ENCODE data around the gene TRIP10. TPM values are rescaled to one million over a fixed set of nuclear protein-coding genes. Genes with fewer than 3 reads are reported as not detected.

Gene TRIP10
- polyA plus RNA-seq, 1 donor from 2014 or later = 0.76 TPM

DNA sequence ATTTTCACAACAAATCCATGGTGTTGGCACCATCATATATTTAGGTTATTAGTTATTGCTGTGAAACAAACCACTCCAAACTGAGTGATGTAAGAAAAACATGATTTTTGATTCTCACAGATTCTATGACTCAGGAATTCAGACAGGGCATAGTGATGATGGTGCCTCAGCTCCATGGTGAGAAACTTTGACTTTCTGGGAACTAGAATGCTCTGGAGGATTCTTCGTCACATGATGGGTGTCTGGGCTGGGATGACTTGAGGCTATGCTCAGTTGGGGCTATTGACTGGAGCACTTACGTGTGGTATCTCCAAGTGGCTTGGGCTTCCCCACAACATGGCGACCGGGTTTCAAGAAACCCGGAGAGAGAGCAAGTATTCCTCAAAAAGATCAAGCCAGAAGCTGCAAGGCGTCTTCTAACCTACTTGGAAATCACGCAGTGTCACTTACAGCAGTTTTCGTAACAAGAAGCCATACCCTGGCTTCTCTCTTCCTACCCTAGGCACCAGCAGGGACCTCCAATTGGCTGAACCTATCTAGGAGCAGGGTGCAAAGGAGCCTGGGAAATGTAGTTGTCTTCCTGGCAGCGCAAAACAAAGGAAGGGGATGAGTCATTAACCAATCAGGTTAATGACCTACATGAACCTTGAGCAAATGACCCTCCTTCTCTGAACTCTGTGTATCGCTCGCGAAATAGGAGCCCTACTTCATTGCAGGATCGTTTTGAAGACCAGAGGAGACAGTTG lies 55.4 kb downstream of the TRIP10 start:
- Histone ChIP-seq H3K27ac (ENCODE audit: low read length) (no peak overlapping the region), H3K4me2 (ENCODE audit: low read length) (no peak overlapping the region), H3F3A (ENCODE audit: insufficient read depth, low read length, poor library complexity, severe bottlenecking) (no peaks in the 10 kb centered on the region), H3K27me3 (ENCODE audit: insufficient read depth, low read depth, low read length) (no peaks in the 10 kb centered on the region), H2AFZ (ENCODE audit: low read depth, low read length) (no peak overlapping the region), H3K9me2 (ENCODE audit: insufficient read depth, low read length) (no peaks in the 10 kb centered on the region), H3K9ac (ENCODE audit: low read length) (no peak overlapping the region), H4K20me1 (ENCODE audit: insufficient read depth) (no peaks in the 10 kb centered on the region), H3K36me3 (ENCODE audit: insufficient read depth, low read length) (no peaks in the 10 kb centered on the region), H3K79me2 (replicated peaks; ENCODE audit: insufficient read depth, low read length) (no peaks in the 10 kb centered on the region), H3K4me3 (ENCODE audit: low read length) (no peak overlapping the region), H3K9me3 (ENCODE audit: low read length) (peaks cover 4% of the 10 kb centered on the region)
- TF ChIP-seq MXI1 (conservative IDR thresholded peaks at IDR 0.05; ENCODE audit: poor library complexity, severe bottlenecking) (no peak), RAD21 (conservative IDR thresholded peaks at IDR 0.05) (no peak), SMC3 (conservative IDR thresholded peaks at IDR 0.05; ENCODE audit: poor library complexity) (no peak)

DNA sequence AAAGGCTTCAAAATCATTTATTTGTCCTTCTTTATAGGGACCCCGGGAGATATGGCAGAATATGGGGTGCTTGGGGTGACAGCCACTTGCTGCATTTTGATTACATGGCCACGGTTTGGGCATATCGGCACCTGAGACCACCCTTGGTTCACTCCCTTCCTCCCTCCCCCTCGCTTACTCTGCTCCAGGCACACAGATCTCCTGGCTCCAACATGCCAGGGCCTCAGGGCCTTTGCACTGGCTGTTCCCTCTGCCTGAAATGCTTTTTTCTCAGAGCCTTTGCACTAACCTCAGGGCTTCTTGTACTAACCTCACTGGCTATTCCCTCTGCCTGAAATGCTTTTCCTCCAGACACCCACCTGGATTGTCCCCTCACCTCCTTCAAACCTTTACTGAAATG lies 56.8 kb downstream of the TRIP10 start:
- Histone ChIP-seq H3F3A (ENCODE audit: insufficient read depth, low read length, poor library complexity, severe bottlenecking) (no peaks in the 10 kb centered on the region), H3K9me3 (ENCODE audit: low read length) (peaks cover 4% of the 10 kb centered on the region), H3K27me3 (ENCODE audit: insufficient read depth, low read depth, low read length) (no peaks in the 10 kb centered on the region), H3K27ac (ENCODE audit: low read length) (no peak overlapping the region), H3K79me2 (replicated peaks; ENCODE audit: insufficient read depth, low read length) (no peaks in the 10 kb centered on the region), H3K36me3 (ENCODE audit: insufficient read depth, low read length) (no peaks in the 10 kb centered on the region), H2AFZ (ENCODE audit: low read depth, low read length) (no peak overlapping the region), H3K9ac (ENCODE audit: low read length) (no peak overlapping the region), H3K4me3 (ENCODE audit: low read length) (no peak overlapping the region), H3K4me2 (ENCODE audit: low read length) (no peak overlapping the region), H4K20me1 (ENCODE audit: insufficient read depth) (no peaks in the 10 kb centered on the region), H3K9me2 (ENCODE audit: insufficient read depth, low read length) (no peaks in the 10 kb centered on the region)
- no peak for TF ChIP-seq MXI1 (conservative IDR thresholded peaks at IDR 0.05; ENCODE audit: poor library complexity, severe bottlenecking)
- TF ChIP-seq EZH2 (IDR thresholded peaks at IDR 0.05; ENCODE audit: borderline replicate concordance, insufficient read depth, low read length, poor library complexity, severe bottlenecking) = no peak
- no peak for TF ChIP-seq SMC3 (conservative IDR thresholded peaks at IDR 0.05; ENCODE audit: poor library complexity)
- TF ChIP-seq EP300 (conservative IDR thresholded peaks at IDR 0.05; ENCODE audit: poor library complexity, severe bottlenecking) = no peak
- no peak for TF ChIP-seq RAD21 (conservative IDR thresholded peaks at IDR 0.05)
- no peak for TF ChIP-seq POLR2AphosphoS5 (IDR thresholded peaks at IDR 0.05)
- TF ChIP-seq, protein P1, sequence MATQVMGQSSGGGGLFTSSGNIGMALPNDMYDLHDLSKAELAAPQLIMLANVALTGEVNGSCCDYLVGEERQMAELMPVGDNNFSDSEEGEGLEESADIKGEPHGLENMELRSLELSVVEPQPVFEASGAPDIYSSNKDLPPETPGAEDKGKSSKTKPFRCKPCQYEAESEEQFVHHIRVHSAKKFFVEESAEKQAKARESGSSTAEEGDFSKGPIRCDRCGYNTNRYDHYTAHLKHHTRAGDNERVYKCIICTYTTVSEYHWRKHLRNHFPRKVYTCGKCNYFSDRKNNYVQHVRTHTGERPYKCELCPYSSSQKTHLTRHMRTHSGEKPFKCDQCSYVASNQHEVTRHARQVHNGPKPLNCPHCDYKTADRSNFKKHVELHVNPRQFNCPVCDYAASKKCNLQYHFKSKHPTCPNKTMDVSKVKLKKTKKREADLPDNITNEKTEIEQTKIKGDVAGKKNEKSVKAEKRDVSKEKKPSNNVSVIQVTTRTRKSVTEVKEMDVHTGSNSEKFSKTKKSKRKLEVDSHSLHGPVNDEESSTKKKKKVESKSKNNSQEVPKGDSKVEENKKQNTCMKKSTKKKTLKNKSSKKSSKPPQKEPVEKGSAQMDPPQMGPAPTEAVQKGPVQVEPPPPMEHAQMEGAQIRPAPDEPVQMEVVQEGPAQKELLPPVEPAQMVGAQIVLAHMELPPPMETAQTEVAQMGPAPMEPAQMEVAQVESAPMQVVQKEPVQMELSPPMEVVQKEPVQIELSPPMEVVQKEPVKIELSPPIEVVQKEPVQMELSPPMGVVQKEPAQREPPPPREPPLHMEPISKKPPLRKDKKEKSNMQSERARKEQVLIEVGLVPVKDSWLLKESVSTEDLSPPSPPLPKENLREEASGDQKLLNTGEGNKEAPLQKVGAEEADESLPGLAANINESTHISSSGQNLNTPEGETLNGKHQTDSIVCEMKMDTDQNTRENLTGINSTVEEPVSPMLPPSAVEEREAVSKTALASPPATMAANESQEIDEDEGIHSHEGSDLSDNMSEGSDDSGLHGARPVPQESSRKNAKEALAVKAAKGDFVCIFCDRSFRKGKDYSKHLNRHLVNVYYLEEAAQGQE (IDR thresholded peaks at IDR 0.05; ENCODE audit: borderline replicate concordance) = no peak
- no peak for TF ChIP-seq TAF1 (IDR thresholded peaks at IDR 0.05; ENCODE audit: low read depth)
- TF ChIP-seq, protein P2, sequence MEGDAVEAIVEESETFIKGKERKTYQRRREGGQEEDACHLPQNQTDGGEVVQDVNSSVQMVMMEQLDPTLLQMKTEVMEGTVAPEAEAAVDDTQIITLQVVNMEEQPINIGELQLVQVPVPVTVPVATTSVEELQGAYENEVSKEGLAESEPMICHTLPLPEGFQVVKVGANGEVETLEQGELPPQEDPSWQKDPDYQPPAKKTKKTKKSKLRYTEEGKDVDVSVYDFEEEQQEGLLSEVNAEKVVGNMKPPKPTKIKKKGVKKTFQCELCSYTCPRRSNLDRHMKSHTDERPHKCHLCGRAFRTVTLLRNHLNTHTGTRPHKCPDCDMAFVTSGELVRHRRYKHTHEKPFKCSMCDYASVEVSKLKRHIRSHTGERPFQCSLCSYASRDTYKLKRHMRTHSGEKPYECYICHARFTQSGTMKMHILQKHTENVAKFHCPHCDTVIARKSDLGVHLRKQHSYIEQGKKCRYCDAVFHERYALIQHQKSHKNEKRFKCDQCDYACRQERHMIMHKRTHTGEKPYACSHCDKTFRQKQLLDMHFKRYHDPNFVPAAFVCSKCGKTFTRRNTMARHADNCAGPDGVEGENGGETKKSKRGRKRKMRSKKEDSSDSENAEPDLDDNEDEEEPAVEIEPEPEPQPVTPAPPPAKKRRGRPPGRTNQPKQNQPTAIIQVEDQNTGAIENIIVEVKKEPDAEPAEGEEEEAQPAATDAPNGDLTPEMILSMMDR (IDR thresholded peaks at IDR 0.05; ENCODE audit: poor library complexity, severe bottlenecking) = no peak
